Stimulated activated CD8-positive, alpha-beta memory T cell treated with anti-CD3 and anti-CD28 coated beads, Interleukin-15, amount 100 ng/mL, for 4 hours (primary cell): ENCODE measurements around the gene TMPRSS6.

Experiments used
- DNase-seq, 2 donors: peaks; one replicate each; pipeline ENCODE4 v3.0.0-alpha.2; 2020; ENCODE audit warnings: low read depth in 2 of 2

TMPRSS6 gene

GRCh38 chr22:37117092-37117491, 7.6 kb upstream of the TMPRSS6 start:
- DNase-seq, result no peak

GRCh38 chr22:37115032-37115431, 5.5 kb upstream of the TMPRSS6 start:
- no peak for DNase-seq

GRCh38 chr22:37113757-37114156, 4.2 kb upstream of the TMPRSS6 start:
- DNase-seq, result no peak

- no peak for DNase-seq
Observed at GRCh38 chr22:37112084-37112728, 2.7 kb upstream of the TMPRSS6 start.

- DNase-seq, result no peak
Observed at GRCh38 chr22:37111156-37111717, 1.7 kb upstream of the TMPRSS6 start.

- DNase-seq, result no peak
Observed at GRCh38 chr22:37107816-37108621, 1.5 kb downstream of the TMPRSS6 start.

- no peak for DNase-seq
Observed at GRCh38 chr22:37105990-37106389, 3.5 kb downstream of the TMPRSS6 start.

GRCh38 chr22:37105154-37105553, 4.4 kb downstream of the TMPRSS6 start:
- no peak for DNase-seq

- no peak for DNase-seq
Observed at GRCh38 chr22:37103656-37104452, 5.7 kb downstream of the TMPRSS6 start.

GRCh38 chr22:37103151-37103550, 6.4 kb downstream of the TMPRSS6 start:
- no peak for DNase-seq

- DNase-seq, result no peak
Observed at GRCh38 chr22:37101311-37102066, 8.0 kb downstream of the TMPRSS6 start.

- no peak for DNase-seq
Observed at GRCh38 chr22:37100589-37101127, 8.9 kb downstream of the TMPRSS6 start.

- no peak for DNase-seq
Observed at GRCh38 chr22:37098976-37099591, 10.4 kb downstream of the TMPRSS6 start.

- DNase-seq, result no peak
Observed at GRCh38 chr22:37097346-37097745, 12.2 kb downstream of the TMPRSS6 start.

GRCh38 chr22:37095113-37095512, 14.4 kb downstream of the TMPRSS6 start:
- DNase-seq, result peak; percentile 41 to 71

GRCh38 chr22:37094239-37094638, 15.3 kb downstream of the TMPRSS6 start:
- DNase-seq, result no peak

GRCh38 chr22:37092997-37093396, 16.5 kb downstream of the TMPRSS6 start:
- DNase-seq, result no peak

GRCh38 chr22:37091994-37092393, 17.5 kb downstream of the TMPRSS6 start:
- no peak for DNase-seq

GRCh38 chr22:37090920-37091695, 18.4 kb downstream of the TMPRSS6 start:
- no peak for DNase-seq

- no peak for DNase-seq
Observed at GRCh38 chr22:37089434-37089833, 20.1 kb downstream of the TMPRSS6 start.
